NCI-H526 (cell line): ENCODE measurements around the gene MGAT4C.
"Not testable (repeated sequence)": the region's sequence is repeated elsewhere in the genome, so short reads cannot be mapped to it uniquely, and the experiment has no call there.

Experiments
- DNase-seq, 2 experiments: peaks; one replicate each; lab custom pipeline; 2025; lab: John Stamatoyannopoulos, UW

The MGAT4C gene

GRCh38 chr12:86256163-86256562 lies at the start of gene MGAT4C:
Gene MGAT4C, minus strand, starts transcription at chr12:86256391.
- no peak for DNase-seq

- DNase-seq = not testable (repeated sequence)
Measured at GRCh38 chr12:86296396-86296795, 40.2 kb upstream of the MGAT4C start.

GRCh38 chr12:86293682-86294240 lies 37.6 kb upstream of the MGAT4C start:
- no peak for DNase-seq

- no peak for DNase-seq
Measured at GRCh38 chr12:86292480-86292879, 36.3 kb upstream of the MGAT4C start.

- DNase-seq = no peak
Measured at GRCh38 chr12:86290615-86291014, 34.4 kb upstream of the MGAT4C start.

DNA sequence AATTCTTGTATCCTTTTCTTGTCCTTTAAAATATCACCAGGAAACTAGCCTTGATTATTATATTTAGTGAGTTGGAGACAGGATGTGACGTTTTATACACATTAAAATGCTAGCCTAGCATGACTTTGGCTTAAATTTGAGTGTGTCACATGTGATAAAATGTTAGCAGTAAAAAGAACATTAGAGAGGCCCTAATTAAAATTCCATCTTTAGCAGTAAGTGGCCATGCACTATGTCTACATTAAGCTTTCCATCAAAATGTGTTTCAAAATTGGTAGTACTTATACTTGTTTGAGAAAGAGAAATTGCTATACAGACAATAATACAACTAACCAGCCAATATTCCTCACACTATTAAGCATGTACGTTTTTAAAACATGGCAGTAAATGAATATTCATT lies 29.9 kb upstream of the MGAT4C start:
- DNase-seq = no peak

DNA sequence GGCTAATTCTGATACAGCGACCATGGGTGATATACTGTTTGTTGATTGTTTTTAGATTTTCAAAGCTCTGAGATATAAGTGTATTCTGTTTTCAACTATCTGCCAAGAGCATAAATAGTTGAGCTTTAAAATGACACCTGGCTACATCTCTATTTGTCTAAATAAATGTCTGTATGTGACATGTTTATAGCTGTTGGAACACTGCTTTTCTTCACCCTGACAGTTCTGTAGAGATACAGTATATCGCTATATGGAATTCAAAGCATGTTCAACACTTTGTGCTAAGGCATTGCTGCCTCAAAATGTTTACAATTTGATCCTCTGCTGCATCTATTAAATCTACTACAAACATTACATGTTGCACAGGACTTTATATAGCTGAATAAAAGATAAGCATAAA lies 27.4 kb upstream of the MGAT4C start:
- no peak for DNase-seq

DNA sequence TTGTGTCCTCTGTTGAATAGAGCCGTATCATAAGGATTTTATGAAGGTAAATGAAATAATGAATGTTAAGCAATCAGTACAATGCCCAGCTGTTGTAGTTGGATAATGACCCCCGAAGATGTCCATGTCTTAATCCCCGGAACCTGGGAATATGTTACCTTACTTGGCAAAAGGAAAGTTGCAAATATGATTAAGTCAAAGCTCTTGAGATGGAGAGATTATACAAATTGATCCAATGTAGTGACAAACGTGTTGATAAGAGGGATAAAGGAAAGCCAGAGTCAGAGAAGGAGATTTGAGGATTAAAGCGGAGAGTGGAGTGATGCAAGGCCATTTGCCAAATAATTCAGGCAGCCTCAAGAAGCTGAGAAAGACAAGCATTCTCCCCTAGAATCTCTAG lies 19.2 kb upstream of the MGAT4C start:
- DNase-seq = no peak

GRCh38 chr12:86265329-86265695 lies 9.1 kb upstream of the MGAT4C start:
- no peak for DNase-seq

- DNase-seq = peak in 1 of 2 experiments; percentile 30
Measured at GRCh38 chr12:86264451-86265328, 8.5 kb upstream of the MGAT4C start.

GRCh38 chr12:86261578-86261977 lies 5.4 kb upstream of the MGAT4C start:
- no peak for DNase-seq

- no peak for DNase-seq
Measured at GRCh38 chr12:86261142-86261541, 5.0 kb upstream of the MGAT4C start.

- DNase-seq = no peak
Measured at GRCh38 chr12:86260183-86260582, 4.0 kb upstream of the MGAT4C start.

DNA sequence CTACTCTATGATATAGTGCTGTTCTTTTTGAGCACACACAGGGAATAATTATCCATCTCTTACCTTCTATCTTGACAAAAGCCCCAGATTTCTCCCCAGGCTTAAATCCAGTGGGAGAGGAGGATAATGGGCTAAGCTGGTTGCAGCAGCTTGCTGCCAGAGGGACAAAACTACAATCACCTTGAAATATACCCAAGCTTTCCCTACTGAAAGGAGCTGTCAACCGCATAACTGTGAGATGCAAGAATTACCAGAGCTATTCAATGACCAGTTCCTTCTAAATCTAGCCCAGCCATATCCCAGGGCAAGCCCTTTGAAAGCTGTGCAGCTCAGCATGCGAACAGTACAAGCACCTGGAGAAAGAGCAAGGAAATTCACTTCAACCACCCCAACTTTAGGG lies 943 bp upstream of the MGAT4C start:
- no peak for DNase-seq

DNA sequence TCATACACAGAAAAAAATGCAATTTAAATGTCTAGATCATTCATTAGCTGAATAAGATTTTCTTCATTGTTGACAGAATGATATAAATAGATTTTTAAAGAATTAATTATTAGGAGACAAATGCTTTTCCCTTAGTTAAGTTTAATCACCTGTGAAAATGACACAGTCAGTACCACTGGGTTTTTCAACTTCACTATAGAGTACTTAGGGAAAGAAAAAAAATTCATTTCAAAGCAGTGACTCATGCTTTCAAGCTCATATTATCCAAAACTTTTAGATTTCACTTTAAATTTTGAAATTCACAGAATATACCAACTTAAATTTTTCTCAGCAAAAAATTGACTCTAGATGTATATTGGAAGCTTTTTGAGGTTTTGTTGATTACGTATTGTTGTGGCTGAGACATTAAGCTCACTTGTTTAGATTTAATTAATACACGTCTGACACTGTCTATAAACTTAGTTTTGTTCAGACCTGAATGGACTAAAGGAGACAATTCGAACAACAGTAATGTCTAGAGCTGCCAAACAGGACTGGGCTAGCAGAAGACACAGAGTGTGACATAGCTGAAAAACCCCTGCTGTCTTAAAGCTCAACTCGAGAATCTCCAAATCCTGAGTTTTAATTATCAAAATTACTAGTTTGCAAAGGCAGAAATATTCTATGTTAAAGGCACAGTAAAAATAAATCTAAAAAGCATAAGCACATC lies 1.6 kb downstream of the MGAT4C start:
- no peak for DNase-seq

DNA sequence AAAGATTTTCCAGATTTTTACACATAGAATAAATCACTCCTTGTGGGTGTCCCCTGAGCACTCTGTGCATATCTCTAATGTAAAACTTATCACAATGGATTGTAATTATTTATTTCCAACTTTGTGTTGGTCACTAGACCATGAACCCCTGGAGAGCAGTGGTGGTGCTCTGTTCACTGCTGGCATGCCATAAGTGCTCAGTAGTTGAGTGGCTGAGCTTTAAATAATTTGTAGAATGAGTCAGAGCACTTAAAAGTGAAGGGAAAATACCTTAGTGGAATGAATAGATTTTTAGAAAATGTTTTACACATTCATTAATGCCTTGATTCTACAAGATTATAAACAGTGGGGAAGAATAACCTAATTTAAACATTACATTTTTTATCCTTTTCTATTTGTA lies 6.3 kb downstream of the MGAT4C start:
- DNase-seq = no peak

GRCh38 chr12:86249276-86249675 lies 6.9 kb downstream of the MGAT4C start:
- no peak for DNase-seq

- no peak for DNase-seq
Measured at GRCh38 chr12:86247871-86248270, 8.3 kb downstream of the MGAT4C start.

DNA sequence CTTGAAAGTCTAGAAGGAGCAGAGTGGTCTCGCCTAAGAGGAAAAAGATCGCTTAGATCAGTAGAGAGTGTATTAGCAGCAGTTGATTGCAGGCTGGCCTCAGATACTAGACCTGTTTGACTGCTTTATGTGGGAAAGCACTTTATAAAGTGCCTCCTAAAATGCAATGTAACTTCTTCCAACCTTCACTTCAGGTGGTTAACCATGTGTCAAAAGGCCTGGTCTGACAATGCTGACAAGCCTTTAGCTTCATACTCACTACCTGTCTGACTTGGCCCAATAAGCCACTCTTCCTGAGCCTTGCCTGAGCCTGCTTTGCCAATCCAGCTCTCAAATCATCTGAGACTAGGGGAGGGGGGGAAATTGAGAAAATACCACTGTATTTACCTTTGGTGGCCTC lies 14.6 kb downstream of the MGAT4C start:
- DNase-seq = no peak

- DNase-seq = no peak
Measured at GRCh38 chr12:86234316-86234855, 21.8 kb downstream of the MGAT4C start.

DNA sequence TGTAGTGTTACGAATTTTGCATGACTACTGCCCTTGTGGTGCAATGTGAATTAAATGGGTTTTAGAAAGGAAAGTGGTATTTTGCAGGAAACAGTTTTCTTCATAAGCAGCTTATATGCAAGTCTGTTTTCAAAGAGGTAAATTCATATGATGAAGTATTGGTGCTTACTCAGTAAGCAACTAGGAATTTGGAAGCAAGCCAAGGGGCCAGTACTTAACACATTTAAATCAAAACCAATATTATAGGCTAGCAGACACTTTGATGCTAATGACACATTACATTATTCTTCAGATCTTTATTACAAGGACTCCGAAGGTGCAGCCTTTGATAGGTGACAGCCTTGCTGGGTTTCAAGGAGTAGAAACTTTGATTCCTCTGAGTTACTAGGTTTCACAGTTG lies 23.1 kb downstream of the MGAT4C start:
- DNase-seq = no peak

DNA sequence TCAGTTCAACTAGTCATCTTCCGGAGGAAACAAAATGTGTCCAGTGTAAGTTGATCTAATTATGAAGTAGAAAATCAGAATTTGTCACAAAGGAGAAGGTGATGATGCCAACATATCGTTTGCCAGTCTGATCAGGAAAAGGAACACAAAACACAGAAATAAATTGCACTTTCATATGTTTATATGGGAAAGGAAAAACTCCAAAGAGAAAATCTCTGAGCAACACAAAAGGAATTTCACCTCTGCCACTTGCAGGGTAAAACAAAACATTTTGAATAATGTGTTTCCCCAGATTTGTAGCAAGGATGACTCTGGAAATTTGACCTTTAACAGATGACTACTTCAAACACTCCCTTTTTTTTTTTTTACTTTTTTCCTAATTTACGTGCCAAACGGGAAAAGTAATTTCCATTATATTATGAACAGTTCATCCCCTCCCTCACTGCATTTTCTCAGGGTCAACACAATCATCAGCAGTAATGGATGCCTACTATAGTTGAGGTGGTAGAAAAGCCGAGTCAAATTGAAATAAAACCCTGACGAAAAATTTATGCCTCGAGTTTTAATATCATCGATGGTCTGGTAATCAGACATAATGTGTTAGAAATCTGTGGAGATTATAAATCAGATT lies 25.6 kb downstream of the MGAT4C start:
- DNase-seq = no peak
